IPS DF 4.7 (cell line): ENCODE results near the gene EPC1.
"Not testable (repeated sequence)": the region's sequence is repeated elsewhere in the genome, so short reads cannot be mapped to it uniquely, and the experiment has no call there.

ENCODE experiments used
- DNase-seq: peaks from one replicate; pipeline ENCODE4 v3.0.0-alpha.2; 2013; ENCODE audit warnings: low spot score; ENCODE audit errors: extremely low read depth

The EPC1 gene

GRCh38 chr10:32237644-32238345, 109.2 kb downstream of the EPC1 start:
- no peak for DNase-seq

- DNase-seq = no peak
These were observed 112.5 kb downstream of the EPC1 start for GRCh38 chr10:32234471-32234870.

GRCh38 chr10:32233375-32233774, 113.6 kb downstream of the EPC1 start:
- DNase-seq = not testable (repeated sequence)

GRCh38 chr10:32232378-32232777, 114.6 kb downstream of the EPC1 start:
- no peak for DNase-seq

GRCh38 chr10:32229788-32230187, 117.2 kb downstream of the EPC1 start:
- not testable (repeated sequence) for DNase-seq

GRCh38 chr10:32229170-32229569, 117.8 kb downstream of the EPC1 start:
- no peak for DNase-seq

GRCh38 chr10:32227802-32228201, 119.2 kb downstream of the EPC1 start:
- DNase-seq = no peak

GRCh38 chr10:32226624-32227023, 120.3 kb downstream of the EPC1 start:
- no peak for DNase-seq

GRCh38 chr10:32225976-32226375, 121.0 kb downstream of the EPC1 start:
- no peak for DNase-seq

GRCh38 chr10:32222376-32222775, 124.6 kb downstream of the EPC1 start:
- DNase-seq = not testable (repeated sequence)

GRCh38 chr10:32219156-32219555, 127.8 kb downstream of the EPC1 start:
- DNase-seq = not testable (repeated sequence)

- not testable (repeated sequence) for DNase-seq
These were observed 128.5 kb downstream of the EPC1 start for GRCh38 chr10:32218206-32219044.
